HT-29 (cell line): ENCODE data around the gene ZFAND2B. TPM values are rescaled to one million over a fixed set of nuclear protein-coding genes. Genes with fewer than 3 reads are reported as not detected.

Experiments
- DNase-seq: peaks from one replicate; pipeline ENCODE4 v3.0.0-alpha.2; 2015; ENCODE audit warnings: low spot score
- total RNA-seq: library from RNA; depleted of rRNA; stranded (reverse); fragments of >200 nt; shearing (Covaris generic); gene quantifications from 2 replicates; pipeline ENCODE4 v1.2.3, GENCODE V29; 2014; rRNA removed

The ZFAND2B gene, protein sequence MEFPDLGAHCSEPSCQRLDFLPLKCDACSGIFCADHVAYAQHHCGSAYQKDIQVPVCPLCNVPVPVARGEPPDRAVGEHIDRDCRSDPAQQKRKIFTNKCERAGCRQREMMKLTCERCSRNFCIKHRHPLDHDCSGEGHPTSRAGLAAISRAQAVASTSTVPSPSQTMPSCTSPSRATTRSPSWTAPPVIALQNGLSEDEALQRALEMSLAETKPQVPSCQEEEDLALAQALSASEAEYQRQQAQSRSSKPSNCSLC
- 104 and 116 TPM in 2 replicates for total RNA-seq

DNA sequence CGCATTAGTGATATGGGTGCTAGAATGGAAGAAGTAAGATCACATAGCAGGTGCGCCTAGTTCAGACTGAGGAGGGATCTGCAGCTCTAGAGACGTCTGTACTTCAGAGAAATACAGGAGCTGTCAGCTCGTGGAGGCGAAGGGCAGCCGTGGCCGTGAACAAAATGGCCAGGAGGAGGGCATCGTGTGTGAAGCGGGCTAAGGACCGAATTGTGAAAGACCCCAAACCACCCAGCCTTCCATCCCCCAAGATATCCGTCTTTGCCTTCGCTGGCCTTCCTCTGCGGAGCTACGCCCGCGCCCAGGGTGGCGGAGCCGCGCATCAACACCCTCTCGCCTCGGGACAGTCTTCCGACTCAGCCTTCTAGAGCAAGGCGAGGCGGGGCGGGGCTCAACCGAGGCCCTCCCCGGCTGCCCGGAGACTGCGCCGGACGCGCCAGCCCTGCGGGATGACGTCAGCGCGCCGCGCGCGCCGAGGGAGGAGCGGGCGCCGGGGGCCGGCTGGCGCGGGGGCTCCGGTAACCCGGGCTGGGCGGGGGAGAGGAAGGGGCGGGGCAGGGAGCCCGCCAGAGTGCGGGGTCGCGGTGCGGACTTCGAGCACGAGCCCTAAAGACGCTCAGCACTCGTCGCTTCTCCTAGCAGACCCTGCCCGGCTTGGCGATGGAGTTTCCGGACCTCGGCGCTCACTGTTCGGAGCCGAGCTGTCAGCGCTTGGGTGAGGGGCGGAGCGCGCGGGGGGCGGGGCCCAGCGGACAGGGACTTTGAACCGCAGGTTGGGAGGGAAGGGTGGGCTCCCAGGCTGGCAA is at the start of gene ZFAND2B:
Gene ZFAND2B, plus strand, starts transcription at position 455 of the 806 bp plus-strand sequence. Its CDS starts 206 bp downstream, at position 661.
- peak; percentile 92 for DNase-seq

DNA sequence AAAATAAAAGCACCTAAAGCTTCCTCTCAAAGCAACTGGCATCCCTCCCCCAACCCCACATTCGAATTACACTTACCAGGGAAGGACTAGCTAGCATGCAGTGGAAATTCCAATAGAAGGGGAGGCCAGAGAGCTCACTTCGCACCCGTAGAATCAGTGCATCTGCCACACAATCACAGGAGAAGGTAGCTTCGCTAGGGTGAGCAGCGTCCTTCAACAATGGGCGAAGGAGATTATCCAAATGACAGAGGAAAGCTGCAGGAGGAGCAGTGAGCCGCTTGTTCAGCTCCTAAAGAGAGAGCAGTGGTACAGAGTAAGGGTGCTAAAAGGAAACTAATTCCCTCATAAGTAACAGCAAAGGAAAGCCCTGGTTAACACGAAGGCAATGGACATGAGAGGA is 49.2 kb upstream of the ZFAND2B start:
- no peak for DNase-seq

DNA sequence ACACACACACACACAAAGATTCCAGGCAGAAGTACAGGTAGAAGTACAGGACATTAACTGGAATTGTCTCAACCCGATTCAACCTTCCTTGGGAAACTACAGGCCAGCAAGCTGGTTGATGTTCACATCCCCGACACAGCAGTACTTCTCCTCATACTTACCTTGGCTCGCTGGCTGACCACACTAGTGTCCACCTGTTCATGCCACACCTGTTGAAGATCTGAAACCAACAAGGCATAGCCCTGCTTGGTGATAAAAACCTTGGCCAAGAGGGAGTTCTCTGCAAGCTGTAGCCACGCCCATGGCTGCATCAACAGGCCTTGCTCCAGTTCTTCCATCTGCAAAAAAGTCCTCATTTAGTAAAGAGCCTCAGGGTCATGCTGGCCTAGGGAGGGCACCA is 48.6 kb upstream of the ZFAND2B start:
- no peak for DNase-seq

DNA sequence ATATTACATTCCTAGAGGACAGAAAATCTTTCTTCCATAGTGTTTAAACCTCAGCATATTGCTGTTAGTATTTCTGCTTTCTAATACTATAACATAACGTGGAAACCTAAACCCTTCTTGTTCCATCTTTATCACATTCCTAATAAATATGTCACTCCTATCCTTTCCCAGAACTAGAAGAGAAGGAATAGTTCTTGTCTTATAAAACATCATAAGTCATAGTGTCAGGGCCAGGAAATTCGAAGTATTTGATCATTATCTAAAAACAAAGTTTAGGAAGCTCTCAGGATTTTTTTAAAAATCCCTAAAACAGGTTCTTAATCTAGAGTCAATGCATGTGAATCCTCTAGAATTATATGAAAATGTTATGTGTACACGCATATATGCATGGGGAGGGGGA is 48.0 kb upstream of the ZFAND2B start:
- no peak for DNase-seq

DNA sequence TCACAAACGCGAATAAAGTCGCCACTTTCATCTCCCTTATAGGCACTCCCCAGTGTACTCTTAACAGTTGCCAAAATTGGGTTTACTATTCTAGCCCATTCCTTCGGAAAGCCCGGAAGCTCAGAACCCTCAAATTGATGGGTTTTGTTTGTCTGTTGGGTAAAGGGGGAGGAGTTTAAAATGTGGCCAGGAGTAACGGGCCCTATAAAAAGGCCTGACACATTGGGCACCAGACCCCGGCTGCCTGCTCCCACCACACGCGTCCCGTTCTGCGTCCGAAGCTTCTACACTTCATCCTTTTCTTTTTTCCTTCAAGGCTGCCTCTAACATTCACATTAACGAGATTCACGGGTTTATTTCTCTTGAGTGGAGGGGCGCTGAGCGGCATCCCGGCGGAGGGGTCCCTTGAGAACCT is 46.8 kb upstream of the ZFAND2B start:
- DNase-seq: peak; percentile 16

DNA sequence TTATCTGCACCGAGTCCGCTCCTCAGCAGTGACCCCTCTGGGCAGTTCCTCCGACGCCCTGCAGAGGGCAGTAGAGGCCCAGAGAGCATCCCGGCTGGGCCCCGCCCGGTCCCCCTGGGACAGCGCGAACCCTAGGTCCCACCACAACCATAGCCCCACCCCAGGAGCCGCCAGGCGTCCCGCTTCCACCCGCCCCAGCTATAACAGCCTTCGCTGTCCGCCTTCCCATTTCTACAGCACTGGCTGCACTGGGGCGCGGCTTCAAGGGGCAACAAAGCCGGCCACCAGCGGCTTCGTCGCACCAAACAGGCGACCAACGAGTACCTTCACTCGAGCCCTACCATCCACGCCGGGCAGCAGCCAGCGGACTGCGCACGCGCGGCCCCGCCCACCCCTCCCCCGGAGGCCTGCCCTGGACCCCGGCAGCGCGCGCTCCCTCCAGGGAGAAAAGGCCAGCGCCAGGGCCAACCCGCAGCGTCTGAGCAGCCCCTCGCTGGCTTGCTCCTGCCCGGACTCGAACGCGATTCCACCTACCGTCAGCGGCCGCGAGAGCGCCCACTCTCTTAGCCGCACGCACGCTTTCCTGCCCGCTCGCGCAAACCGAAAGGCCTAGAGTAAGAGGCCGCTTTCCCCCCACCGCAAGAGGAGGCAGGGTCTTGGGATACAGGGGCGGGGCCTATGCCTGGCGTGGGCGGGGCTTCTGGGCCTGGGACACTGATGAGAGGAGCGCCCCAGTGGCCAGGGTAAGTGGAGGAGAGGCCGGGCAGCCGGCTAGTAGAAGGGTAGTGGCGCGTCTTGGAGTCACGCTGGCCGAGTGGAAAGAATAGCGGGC is 46.2 kb upstream of the ZFAND2B start, which contains the start of gene NHEJ1:
Gene NHEJ1, minus strand, starts transcription at position 630 of the 832 bp plus-strand sequence. CDS start 2,453 bp downstream, outside the sequence.
- DNase-seq: peak; percentile 97

DNA sequence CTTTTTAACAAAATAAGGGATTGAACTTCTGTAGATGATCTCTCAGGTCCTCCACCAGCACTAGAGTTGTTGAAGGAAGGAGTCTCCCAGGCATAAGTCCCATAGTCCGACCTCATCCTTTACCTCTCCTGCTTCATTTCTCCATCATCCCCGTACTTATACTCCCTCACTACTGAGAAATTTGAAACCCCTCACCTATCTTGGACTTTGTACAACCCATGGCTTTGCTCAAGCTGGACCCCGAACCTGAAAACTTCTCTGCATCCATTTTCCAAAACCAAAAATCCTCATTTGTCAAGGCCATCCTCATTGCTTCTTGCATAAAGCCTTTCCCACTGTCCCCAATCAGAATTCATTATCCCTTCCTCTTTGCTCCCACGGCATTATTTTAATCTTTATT is 45.5 kb upstream of the ZFAND2B start:
- DNase-seq: no peak

DNA sequence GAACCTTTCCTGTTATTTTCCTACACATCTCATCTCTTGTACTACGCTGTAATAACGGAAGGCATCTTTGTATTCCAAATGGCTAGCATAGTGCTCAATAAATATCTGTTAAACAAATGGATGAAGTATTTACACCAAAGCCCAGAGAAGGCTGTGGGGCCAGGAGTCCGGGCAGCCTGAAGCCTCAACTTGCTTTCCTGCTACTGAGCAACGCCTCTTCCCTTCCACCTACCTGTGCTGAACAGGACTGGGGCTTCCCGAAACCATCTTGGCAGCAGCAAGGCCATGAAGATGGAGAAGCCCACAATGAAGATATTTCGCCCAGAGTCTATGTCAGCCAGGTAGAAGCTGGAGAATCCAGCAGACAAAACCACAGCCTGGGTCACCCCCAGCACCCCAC is 43.4 kb upstream of the ZFAND2B start:
- no peak for DNase-seq

DNA sequence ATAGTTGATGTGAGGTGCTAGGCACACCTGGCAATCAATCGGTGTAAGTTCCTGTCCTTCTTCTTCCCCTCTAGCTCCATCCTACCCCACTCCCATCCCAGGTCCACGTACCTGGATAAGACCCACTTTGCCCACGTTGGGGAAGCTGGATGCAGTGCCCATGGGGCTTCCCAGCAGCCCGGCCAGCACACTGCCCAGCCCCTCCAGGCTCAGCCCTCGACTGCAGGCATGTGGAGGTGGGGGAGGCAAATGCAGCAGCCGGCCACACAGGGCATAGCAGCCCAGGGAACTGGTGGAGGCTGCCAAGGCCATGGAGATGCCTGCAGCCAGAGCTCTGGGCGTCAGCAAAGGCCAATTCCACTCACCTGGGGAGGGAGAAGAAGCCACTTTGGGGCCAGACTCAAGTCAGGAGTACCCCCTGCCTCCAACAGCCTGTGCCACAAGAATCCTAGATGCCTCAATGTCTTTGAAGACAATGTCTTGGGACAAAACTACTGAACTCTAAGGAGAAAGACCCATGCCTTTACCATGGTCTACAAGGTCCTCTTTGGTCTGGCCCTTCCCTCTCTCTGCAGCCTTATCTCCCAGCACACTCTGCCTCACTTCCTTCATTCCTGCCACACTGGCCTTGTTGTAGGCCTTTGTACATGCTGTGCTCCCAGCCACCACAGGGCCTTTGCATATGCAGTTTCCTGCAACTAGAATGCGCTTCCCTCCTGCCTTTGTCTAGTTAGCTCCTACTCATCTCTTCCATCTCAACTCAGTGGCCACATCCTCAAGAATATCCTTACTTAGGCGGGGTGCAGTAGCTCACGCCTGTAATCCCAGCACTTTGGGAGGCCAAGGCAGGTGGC is 41.3 kb upstream of the ZFAND2B start:
- no peak for DNase-seq

DNA sequence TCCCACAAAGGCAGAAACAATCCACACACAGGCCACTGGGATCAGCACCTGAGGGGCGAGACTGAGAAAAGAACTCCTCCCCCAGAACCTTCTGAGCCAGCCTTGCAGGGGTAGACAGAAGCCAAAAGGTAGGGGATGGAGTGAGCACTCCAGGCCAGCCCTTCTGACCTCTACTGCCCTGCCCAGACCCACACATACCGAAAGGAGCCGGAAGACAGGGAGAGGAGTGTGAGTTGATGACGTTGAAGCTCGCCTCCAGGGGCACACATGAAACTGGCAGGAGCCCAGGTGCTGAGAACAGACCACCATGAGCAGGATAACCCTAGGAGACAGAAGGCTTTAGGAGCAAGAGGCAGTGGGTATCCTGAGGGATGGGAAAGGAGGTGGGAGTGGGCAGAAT is 38.6 kb upstream of the ZFAND2B start:
- no peak for DNase-seq

DNA sequence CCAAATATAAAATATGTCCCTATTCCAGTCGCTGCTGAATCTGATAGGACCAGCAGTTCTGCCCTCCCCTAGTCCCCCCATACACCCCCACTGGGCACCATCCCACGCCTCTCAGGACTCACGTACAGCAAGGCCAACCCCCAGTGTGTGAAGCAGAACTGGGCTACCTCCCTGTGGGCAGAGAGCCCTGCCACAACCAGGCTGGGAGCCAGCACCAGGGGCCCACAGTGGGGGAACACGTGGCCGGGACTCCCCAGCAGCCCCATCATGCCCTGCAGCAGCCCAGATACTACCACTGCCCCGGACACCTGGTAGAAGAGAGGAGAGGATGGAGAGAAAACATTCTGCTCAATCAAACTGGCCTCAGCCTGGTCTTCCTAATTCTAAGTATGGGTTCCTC is 38.1 kb upstream of the ZFAND2B start:
- no peak for DNase-seq

DNA sequence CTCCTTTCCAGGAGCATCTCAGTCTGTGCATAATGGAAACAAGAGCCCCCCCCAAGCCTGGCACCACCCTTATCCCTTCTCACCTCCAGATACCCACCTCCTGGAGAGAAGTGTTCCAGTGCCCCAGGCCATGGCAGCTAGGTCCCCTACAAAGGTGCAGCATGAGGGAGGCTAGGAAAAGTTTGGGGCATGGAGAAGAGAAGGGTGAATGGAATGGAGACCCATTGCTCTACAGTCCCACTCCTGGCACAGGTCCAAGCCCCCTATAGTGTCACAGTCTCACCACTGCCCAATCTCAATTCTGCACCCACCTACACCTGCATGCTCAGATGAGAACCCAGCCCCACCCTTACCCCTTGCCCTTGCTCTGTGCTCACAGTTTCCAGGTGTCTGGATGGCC is 37.6 kb upstream of the ZFAND2B start:
- DNase-seq: no peak

DNA sequence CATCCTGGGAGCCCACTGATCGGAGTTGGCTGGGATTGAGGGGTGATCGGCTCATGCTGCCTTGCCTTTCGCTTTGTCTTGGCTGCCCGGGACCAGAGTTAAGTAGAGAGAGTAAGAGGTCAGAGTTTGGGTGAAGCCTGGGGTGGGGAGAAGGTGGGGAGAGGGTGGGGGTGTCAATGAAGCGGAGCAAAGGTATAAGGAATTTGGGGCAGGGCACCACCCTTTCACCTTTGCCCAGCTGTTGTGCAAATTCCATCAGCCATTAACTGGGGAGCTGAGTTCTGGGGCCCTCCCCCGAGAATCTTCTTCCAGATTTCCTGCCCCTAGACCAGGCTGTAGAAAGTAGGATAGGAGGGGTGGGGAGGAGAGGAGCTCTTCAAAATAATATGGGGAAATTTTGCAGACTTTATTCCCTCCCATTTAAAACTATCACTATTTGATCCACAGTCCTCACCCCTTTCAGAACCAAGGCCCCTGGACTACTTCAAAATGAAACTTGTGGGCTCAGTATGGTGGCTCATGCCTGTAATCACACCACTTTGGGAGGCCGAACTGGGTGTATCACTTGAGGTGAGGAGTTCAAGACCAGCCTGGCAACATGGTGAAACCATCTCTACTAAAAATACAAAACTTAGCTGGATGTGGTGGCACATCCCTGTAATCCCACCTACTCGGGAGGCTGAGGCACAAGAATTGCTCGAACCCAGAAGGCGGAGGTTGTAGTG is 36.5 kb upstream of the ZFAND2B start, which contains the start of gene SLC23A3:
Gene SLC23A3, minus strand, starts transcription at position 100 of the 725 bp plus-strand sequence. Its CDS starts 45 bp downstream, at position 55.
- DNase-seq: peak; percentile 57

DNA sequence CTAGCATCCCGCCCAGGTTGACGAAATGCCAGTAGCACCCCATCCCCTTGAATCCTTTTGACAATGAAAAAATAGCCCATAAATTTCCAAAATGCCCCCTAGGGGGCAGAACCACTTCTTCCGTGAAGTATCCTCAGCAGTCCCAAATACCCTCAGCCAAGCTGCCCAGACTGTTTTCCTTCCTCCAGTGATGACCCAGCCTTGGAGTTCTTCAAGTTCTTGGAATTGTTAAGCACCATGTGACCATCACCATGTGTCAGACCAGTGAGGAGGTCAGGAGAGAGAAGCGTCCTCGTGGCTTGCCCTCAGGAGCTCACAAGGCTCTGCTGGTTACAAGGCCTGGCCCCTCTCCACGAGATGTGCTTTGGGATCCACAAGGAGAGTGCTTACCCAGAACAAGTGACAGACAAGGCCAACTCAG is 35.3 kb upstream of the ZFAND2B start:
- peak; percentile 62 for DNase-seq

DNA sequence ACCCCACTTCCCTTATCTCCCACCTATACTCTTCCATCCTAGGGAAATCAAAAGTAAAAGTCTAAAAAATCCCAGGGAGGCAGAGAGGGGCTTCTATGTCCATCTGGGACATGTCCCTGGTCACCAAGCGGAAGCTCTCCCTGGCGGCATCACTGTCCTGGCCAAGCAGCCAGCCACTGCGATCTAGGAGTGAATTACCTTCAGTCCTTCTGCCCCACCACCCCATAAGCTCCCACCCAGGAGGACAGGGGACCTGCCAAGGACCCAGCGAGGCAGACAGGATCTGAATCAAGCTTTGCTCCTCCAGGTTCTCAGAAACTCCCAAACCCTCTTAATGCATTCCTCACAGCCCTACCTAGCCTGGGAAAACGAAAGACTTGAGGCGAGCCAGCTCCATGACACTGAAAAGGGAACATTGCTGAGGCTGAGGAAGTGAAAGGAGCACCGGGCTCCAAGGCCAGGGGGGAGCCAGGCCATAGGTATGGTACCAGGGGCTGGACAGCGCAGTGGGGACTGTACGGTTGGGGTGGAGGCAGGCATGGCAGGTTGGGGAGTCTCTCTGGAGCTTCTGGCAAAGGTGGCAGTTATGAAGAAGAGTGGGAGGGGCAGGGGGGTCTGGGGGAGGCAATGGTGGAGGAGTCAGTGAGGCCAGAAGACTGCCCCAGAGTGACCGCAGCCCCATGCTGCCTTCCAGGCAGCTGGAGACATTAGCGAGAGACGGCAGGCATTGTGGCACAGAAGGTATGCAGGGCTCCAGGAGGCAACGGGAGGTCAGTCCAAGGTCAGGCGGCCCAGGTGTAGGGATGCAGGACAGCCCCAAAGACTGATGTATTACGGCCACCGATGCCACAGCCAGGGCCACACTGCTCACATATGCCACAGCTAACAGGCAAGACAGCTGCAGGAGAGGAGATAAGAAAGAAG is 34.1 kb upstream of the ZFAND2B start:
- DNase-seq: no peak

DNA sequence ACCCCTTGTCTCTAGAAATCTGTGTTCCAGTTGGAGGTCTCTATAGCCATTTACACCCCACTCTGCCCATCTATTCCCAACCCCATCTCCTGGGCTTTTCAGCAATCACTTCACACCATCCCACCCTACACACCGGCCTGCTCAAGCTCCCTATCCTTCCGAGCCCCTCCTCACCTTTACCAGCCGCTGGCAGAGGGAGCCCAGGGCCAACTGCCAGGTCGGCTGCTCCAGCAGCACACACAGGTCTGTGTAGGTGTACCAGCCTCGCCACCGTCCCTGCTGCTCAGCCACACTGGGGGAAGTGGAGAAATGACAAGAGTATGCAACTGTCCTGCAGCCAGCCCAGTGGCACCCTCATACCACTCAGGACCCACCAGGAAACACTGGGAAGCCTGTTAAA is 33.4 kb upstream of the ZFAND2B start:
- DNase-seq: no peak

DNA sequence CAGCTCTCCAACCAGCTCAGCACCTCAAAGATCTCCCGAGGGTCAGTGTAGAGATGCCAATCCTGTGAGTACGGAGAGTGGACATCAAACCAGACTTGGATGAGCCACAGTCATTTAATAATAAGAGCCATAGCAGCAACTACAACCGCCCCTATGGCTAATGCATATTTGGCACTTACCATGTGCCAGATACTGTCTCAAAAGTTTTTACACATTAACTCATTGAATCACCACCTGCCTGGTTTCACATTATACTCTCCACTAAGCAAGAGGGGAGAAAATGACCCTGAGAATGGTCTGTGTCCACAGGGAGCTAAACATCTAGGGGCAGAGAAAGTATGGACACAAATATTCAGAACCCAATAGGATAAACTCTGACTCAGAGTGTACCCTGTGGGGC is 32.4 kb upstream of the ZFAND2B start:
- DNase-seq: no peak

DNA sequence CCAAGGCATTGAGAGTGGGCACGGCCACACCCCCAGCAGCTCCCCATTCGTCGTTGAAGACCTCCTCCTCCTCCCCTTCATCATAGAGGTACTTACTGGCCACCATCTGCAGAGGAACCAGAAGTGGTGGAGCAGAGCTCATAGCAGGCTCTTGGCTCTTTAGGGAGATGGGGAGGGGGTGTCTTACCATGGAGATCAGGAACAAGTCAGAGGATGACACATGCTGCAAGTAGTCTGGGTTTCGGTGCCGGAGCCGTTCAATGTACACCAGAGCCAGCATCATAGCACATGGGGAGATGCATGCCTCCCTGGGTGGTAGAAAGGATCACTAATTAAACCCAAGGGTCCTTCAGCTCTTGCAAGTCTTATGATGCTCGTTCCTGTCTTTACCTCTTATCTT is 31.8 kb upstream of the ZFAND2B start:
- no peak for DNase-seq

DNA sequence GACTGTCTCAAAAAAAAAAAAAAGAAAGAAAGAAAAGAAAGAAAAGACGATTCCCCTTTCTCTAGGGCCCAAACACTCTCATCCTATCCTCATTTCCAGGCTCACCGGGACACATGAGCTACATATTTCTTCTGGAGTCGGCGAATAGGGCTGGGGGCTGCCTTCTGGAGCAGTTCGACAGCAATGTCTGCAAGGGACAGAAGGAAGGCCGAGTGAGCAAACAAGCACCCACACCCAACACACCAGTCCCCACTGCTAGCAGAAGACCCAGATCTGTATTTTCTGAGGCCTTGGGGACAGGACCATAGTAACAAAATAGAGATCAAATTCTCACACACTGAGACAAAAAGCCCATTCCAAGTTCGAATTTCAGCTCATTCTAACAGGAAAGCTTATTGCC is 31.1 kb upstream of the ZFAND2B start:
- DNase-seq: no peak
